Ectodermal cell (in vitro differentiated cells): ENCODE measurements around the gene TMEM121.

Experiments
- H3K27ac ChIP-seq: 2 replicates; pipeline ENCODE4 v1.7.0; 2013; ENCODE audit warnings: mild to moderate bottlenecking, low read depth, low read length; ENCODE audit not compliant: insufficient read depth, poor library complexity, severe bottlenecking
- H3K27me3 ChIP-seq: 2 replicates; pipeline ENCODE4 v1.7.0; 2013; ENCODE audit warnings: mild to moderate bottlenecking, low read length; ENCODE audit not compliant: insufficient read depth, control insufficient read depth, poor library complexity, severe bottlenecking
- H3K36me3 ChIP-seq: one replicate; pipeline ENCODE4 v1.7.0; 2013; ENCODE audit warnings: low read length; ENCODE audit not compliant: control insufficient read depth, insufficient read depth
- H3K4me1 ChIP-seq: one replicate; pipeline ENCODE4 v1.7.0; 2013; ENCODE audit warnings: low read length; ENCODE audit not compliant: control insufficient read depth, insufficient read depth
- H3K4me3 ChIP-seq: 2 replicates; pipeline ENCODE4 v1.7.0; 2013; ENCODE audit warnings: low read depth, low read length, control low read depth; ENCODE audit not compliant: insufficient read depth
- H3K9me3 ChIP-seq: 2 replicates; pipeline ENCODE4 v1.7.0; 2013; ENCODE audit warnings: mild to moderate bottlenecking, low read length, moderate library complexity; ENCODE audit not compliant: control insufficient read depth
- WGBS, 2 experiments: methylation state at CpG; one replicate each; pipeline ENCODE4 v1.1.7; 2013; ENCODE audit warnings: missing lambda C conversion rate in 2 of 2; 5-methylcytosine and 5-hydroxymethylcytosine counted together

TMEM121 gene

GRCh38 chr14:105529569-105530284 lies 3.3 kb downstream of the TMEM121 start:
- Histone ChIP-seq H3K27me3 (peaks cover 41% of the 10 kb centered on the region), H3K36me3 (no peaks in the 10 kb centered on the region), H3K4me1 (peaks cover 7% of the 10 kb centered on the region), H3K9me3 (no peaks in the 10 kb centered on the region), H3K27ac (no peak overlapping the region), H3K4me3 (no peak overlapping the region)
- 91% methylated on average over 63 of the region's 63 CpGs for WGBS, 2 experiments

DNA sequence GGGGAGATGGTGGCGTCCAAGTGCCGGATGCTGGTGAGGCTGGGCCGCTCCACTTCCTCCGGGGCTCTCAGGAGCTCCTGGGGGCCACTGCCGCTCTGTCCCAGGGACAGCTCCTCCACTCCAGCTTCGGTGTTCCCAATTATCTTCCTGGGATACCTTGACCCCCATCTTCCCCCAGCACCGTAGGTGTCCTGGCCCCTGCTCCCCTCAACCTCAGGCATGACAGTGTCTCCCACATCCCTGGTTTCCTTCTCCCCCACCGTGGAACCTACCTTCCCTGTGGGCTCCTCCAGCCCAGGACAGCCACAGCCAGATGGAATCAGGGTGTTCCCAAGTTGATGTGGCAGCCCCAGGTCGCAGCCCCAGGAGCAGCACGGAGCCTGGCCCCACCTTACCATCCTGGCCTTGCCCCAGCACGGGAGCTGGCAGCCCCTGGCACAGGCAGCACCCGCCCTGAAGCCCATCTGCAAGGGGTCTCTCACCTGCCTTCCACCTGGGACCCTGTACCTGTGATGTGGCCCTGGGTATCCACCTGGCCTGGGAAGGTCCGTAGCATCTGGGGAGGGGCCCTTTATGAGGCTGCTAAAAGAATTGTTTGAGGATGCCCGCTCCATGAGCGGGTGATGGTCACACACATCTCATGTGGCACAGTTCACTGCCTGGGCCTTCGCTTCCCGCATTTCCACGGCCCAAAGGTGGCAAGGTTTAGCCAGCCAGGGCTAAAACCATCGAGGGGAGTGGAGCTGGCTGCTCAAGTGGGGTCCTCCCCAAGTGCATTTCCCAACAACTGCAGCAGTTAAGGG lies 4.1 kb downstream of the TMEM121 start:
- no peaks in the 10 kb centered on the region for H3K9me3 ChIP-seq
- no peak overlapping the region for H3K4me3 ChIP-seq
- no peaks in the 10 kb centered on the region for H3K36me3 ChIP-seq
- WGBS, 2 experiments, result 79 to 83% methylated on average over 19 of the region's 19 CpGs
- peaks cover 34% of the 10 kb centered on the region for H3K27me3 ChIP-seq
- H3K27ac ChIP-seq, result no peak overlapping the region
- H3K4me1 ChIP-seq, result peaks cover 7% of the 10 kb centered on the region

DNA sequence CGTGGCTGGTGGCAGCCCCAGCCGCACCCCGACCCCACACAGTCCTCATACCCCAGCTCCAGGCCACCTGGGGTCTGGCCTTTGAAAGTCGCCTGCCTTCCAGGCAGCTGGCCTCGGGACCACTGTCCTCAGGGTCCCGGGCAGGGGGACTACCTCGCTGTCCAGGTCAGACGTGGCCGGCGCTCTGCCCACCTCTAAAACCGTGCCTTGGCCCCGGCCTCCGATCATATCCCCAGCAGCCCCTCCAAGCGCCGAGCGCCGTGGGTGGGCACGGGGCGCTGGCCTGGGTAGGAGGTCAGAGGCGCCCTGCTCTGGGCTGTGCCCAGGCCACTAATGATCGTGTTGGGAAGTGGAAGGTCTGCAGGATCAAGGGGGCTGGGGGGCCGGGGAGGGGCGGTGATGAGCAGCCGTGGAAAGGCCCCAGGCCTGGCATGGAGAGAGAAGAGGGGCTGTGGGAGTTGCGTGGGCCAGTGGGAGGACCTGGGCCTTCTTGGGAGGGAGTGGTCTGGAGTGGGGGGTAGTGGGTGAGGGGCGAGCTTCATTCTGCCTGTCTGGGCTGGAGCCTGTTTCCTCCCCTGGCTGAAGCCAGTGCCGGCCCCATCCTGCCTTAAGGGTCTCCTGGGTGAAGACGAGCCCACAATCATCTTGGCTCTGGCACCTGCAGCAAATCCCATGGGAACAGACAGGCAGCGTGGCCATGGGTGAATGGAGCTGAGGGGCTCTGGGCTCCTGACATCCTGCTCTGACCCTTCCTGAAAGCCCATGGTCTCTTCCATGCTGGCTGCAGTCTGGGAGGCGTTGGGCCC lies 4.9 kb downstream of the TMEM121 start:
- Histone ChIP-seq H3K27me3 (peaks cover 27% of the 10 kb centered on the region), H3K9me3 (no peaks in the 10 kb centered on the region), H3K27ac (no peak overlapping the region), H3K36me3 (no peaks in the 10 kb centered on the region), H3K4me3 (no peak overlapping the region), H3K4me1 (peaks cover 7% of the 10 kb centered on the region)
- 86 to 87% methylated on average over 30 of the region's 30 CpGs for WGBS, 2 experiments

DNA sequence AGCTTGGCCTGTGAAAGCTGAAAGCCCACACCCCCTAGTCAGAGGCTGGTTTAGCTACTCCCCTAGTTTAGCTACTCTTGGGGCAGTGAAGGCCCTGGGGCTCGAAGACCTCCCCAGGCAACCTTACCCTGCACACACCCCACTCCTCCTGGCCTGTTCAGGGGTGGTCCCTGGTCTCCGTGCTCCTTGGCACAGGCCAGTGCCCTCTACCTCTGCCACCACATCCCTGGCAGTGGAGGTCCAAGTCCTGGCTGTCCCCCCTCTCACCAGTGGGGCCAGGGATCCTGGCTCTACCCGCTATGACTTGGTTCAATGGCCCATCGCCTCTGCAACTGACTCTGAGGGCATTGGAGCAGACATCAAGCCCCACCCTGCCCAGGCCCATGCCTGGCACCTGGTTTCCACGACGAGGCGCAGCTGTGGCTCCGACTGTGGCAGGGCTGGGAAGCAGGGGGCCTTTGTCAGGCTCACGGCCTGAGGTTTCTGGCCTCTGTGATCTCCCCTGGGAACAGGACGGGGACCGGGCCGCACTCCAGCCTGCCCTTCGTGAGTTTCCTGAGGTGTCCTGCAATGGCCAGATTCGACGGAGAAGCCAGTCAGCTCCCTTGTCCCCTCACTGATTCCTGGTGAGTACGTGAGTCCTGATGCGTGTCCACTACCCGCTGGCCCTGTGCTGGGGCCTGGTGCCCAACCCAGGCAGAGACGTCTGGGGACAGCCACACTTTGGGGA lies 5.7 kb downstream of the TMEM121 start:
- no peak overlapping the region for H3K4me3 ChIP-seq
- H3K4me1 ChIP-seq, result peaks cover 7% of the 10 kb centered on the region
- H3K27ac ChIP-seq, result no peak overlapping the region
- H3K27me3 ChIP-seq, result peaks cover 22% of the 10 kb centered on the region
- H3K36me3 ChIP-seq, result no peaks in the 10 kb centered on the region
- WGBS, 2 experiments, result 85 to 86% methylated on average over 19 of the region's 19 CpGs
- no peaks in the 10 kb centered on the region for H3K9me3 ChIP-seq

- H3K4me3 ChIP-seq, result no peak overlapping the region
- WGBS, 2 experiments, result 53 to 60% methylated on average over 10 of the region's 10 CpGs
Measured at GRCh38 chr14:105532735-105533141, 6.4 kb downstream of the TMEM121 start.

GRCh38 chr14:105533391-105533790 lies 7.0 kb downstream of the TMEM121 start:
- no peaks in the 10 kb centered on the region for H3K4me1 ChIP-seq
- H3K9me3 ChIP-seq, result no peaks in the 10 kb centered on the region
- H3K27ac ChIP-seq, result no peak overlapping the region
- no peaks in the 10 kb centered on the region for H3K36me3 ChIP-seq
- WGBS, 2 experiments, result 80% methylated on average over 9 of the region's 9 CpGs
- H3K27me3 ChIP-seq, result peaks cover 9% of the 10 kb centered on the region
- no peak overlapping the region for H3K4me3 ChIP-seq

More at GRCh38 chr14:105532735-105533141, 6.4 kb downstream of the TMEM121 start:
- no peaks in the 10 kb centered on the region for H3K9me3 ChIP-seq
- H3K36me3 ChIP-seq, result no peaks in the 10 kb centered on the region
- H3K4me1 ChIP-seq, result peaks cover 4% of the 10 kb centered on the region
- H3K27ac ChIP-seq, result no peak overlapping the region
- peaks cover 15% of the 10 kb centered on the region for H3K27me3 ChIP-seq

- Histone ChIP-seq H3K9me3 (no peaks in the 10 kb centered on the region), H3K4me1 (no peaks in the 10 kb centered on the region), H3K4me3 (no peak overlapping the region), H3K27ac (no peak overlapping the region), H3K36me3 (no peaks in the 10 kb centered on the region), H3K27me3 (peaks cover 4% of the 10 kb centered on the region)
- 72 to 73% methylated on average over 21 of the region's 21 CpGs for WGBS, 2 experiments
Measured at GRCh38 chr14:105533811-105534498, 7.6 kb downstream of the TMEM121 start.

DNA sequence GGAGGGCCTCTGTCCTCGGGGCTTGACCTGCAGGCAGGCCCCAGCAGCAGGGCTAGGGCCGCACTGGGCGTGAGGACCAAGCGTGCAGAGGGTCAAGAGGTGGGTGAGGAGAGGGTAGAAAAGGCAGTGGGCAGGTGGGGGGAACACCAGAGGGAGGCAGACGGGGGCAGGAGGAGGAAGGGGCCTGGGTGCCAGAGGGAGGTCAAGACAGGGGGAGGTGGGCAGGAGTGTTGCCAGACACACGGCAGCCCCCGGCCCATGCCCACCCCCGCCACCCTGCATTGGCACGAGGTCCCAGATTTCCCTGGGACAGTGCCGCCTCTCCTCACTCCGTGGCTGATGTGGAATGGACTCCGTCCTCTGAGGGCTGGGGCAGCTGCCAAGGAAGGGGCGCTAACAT lies 8.2 kb downstream of the TMEM121 start:
- no peaks in the 10 kb centered on the region for H3K27me3 ChIP-seq
- no peak overlapping the region for H3K4me3 ChIP-seq
- no peaks in the 10 kb centered on the region for H3K4me1 ChIP-seq
- no peak overlapping the region for H3K27ac ChIP-seq
- H3K9me3 ChIP-seq, result no peaks in the 10 kb centered on the region
- no peaks in the 10 kb centered on the region for H3K36me3 ChIP-seq
- WGBS, 2 experiments, result 78 to 79% methylated on average over 13 of the region's 13 CpGs

DNA sequence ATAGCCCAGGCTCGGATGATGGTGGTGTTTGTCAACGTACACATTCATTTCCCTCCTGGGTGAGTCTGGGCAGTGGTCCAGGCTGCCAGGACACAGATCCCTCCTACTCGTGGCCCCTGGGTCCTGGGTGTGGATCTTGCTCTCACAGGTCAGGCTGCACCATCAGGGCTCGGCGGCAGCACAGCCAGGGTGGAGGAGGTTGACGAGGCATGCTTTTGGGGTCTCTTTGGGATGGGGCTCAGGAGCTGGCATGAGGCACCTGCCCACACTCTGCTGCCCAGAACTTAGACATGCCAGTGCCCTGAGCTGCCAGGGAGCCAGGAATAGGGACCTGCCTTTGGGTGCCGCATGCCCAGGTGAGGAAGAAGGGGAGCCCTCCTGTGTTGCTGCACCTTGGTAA lies 9.7 kb downstream of the TMEM121 start:
- H3K27ac ChIP-seq, result no peak overlapping the region
- WGBS, 2 experiments, result 81 to 84% methylated on average over 7 of the region's 7 CpGs

More for the DNA sequence above, 9.7 kb downstream of the TMEM121 start:
- no peak overlapping the region for H3K4me3 ChIP-seq
- H3K9me3 ChIP-seq, result no peaks in the 10 kb centered on the region
- H3K4me1 ChIP-seq, result no peaks in the 10 kb centered on the region
- H3K36me3 ChIP-seq, result no peaks in the 10 kb centered on the region
- no peaks in the 10 kb centered on the region for H3K27me3 ChIP-seq
